ENCODE data around the gene VPS13C.

GRCh38 chr15:61809216-61809615, 251.0 kb downstream of the VPS13C start:
- no peak for TF ChIP-seq CTCF (IDR thresholded peaks at IDR 0.05)
- no peak for TF ChIP-seq POLR2A (IDR thresholded peaks at IDR 0.05)
- TF ChIP-seq EP300 (IDR thresholded peaks at IDR 0.05) = no peak

All from tibial nerve (tissue), 4 donors.